ENCODE results near the gene PROSER2. TPM values are rescaled to one million over a fixed set of nuclear protein-coding genes. Genes with fewer than 3 reads are reported as not detected.

PROSER2 gene
- total and polyA plus RNA-seq, 9 of the 15 experiments (the other 6 are each of a cell fraction or from before 2014, with no cell fraction given) = 0.62 to 14.8 (median 2.9) TPM

- TF ChIP-seq AFF4 (CRISPR knock-in tag; IDR thresholded peaks at IDR 0.05) (0 out of 2 replicates have a peak, but pooled peaks have one; percentile 24), ARHGAP35 (IDR thresholded peaks at IDR 0.05; ENCODE audit: partially characterized antibody) (no peak), HCFC1 (IDR thresholded peaks at IDR 0.05; ENCODE audit: low read depth, low read length) (no peak), ZNF253 (CRISPR knock-in tag; conservative IDR thresholded peaks at IDR 0.05) (no peak), ELF2 (CRISPR knock-in tag; IDR thresholded peaks at IDR 0.05) (no peak), ELF4 (CRISPR knock-in tag; IDR thresholded peaks at IDR 0.05) (no peak), MCM5 (IDR thresholded peaks at IDR 0.05; ENCODE audit: low read depth) (no peak), ETS2 (tag; IDR thresholded peaks at IDR 0.05; ENCODE audit: borderline replicate concordance, poor library complexity, severe bottlenecking) (no peak), MYNN (IDR thresholded peaks at IDR 0.05) (peak; percentile 95), MYNN (CRISPR knock-in tag; IDR thresholded peaks at IDR 0.05) (no peak), HES1 (IDR thresholded peaks at IDR 0.05; ENCODE audit: low read depth) (no peak), SIX5 (IDR thresholded peaks at IDR 0.05; ENCODE audit: borderline replicate concordance in 1 of 2, insufficient read depth in 1 of 2, low read depth in 1 of 2, low read length in 2 of 2) (no peak), RFX7 (CRISPR knock-in tag; IDR thresholded peaks at IDR 0.05) (no peak), SRSF9 (IDR thresholded peaks at IDR 0.05; ENCODE audit: borderline replicate concordance, low read depth, low read length) (no peak), SNAPC5 (CRISPR knock-in tag; IDR thresholded peaks at IDR 0.05) (no peak), STAT6 (CRISPR knock-in tag; IDR thresholded peaks at IDR 0.05) (no peak), CHD2 (IDR thresholded peaks at IDR 0.05; ENCODE audit: low read depth, low read length) (no peak), PYGO2 (tag; IDR thresholded peaks at IDR 0.05) (no peak), NFIC (IDR thresholded peaks at IDR 0.05) (no peak)
Measured at GRCh38 chr10:11874568-11875493, 51.7 kb downstream of the PROSER2 start (continued).
